T47D (cell line): ENCODE data around the gene RGS12.

Experiments used
- DNase-seq, 2 experiments: peaks; one replicate each; pipeline versions ENCODE4 v3.0.0 to v3.0.0-alpha.2; 2011 to 2012; ENCODE audit warnings: low read depth in 1 of 2, low spot score in 1 of 2
- JUND ChIP-seq: IDR thresholded peaks from 2 replicates; pipeline ENCODE4 v1.6.1; 2012; ENCODE audit warnings: low read depth
- in situ Hi-C: cut with HindIII; loops from 2 replicates; pipeline ENCODE4 v1.10.0; 2016; ENCODE audit warnings: low sequenced_read_pairs, low pct_unique_long_range_greater_than_20kb

Gene RGS12, protein sequence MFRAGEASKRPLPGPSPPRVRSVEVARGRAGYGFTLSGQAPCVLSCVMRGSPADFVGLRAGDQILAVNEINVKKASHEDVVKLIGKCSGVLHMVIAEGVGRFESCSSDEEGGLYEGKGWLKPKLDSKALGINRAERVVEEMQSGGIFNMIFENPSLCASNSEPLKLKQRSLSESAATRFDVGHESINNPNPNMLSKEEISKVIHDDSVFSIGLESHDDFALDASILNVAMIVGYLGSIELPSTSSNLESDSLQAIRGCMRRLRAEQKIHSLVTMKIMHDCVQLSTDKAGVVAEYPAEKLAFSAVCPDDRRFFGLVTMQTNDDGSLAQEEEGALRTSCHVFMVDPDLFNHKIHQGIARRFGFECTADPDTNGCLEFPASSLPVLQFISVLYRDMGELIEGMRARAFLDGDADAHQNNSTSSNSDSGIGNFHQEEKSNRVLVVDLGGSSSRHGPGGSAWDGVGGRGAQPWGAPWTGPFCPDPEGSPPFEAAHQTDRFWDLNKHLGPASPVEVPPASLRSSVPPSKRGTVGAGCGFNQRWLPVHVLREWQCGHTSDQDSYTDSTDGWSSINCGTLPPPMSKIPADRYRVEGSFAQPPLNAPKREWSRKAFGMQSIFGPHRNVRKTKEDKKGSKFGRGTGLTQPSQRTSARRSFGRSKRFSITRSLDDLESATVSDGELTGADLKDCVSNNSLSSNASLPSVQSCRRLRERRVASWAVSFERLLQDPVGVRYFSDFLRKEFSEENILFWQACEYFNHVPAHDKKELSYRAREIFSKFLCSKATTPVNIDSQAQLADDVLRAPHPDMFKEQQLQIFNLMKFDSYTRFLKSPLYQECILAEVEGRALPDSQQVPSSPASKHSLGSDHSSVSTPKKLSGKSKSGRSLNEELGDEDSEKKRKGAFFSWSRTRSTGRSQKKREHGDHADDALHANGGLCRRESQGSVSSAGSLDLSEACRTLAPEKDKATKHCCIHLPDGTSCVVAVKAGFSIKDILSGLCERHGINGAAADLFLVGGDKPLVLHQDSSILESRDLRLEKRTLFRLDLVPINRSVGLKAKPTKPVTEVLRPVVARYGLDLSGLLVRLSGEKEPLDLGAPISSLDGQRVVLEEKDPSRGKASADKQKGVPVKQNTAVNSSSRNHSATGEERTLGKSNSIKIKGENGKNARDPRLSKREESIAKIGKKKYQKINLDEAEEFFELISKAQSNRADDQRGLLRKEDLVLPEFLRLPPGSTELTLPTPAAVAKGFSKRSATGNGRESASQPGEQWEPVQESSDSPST (N-terminal part only)

DNA sequence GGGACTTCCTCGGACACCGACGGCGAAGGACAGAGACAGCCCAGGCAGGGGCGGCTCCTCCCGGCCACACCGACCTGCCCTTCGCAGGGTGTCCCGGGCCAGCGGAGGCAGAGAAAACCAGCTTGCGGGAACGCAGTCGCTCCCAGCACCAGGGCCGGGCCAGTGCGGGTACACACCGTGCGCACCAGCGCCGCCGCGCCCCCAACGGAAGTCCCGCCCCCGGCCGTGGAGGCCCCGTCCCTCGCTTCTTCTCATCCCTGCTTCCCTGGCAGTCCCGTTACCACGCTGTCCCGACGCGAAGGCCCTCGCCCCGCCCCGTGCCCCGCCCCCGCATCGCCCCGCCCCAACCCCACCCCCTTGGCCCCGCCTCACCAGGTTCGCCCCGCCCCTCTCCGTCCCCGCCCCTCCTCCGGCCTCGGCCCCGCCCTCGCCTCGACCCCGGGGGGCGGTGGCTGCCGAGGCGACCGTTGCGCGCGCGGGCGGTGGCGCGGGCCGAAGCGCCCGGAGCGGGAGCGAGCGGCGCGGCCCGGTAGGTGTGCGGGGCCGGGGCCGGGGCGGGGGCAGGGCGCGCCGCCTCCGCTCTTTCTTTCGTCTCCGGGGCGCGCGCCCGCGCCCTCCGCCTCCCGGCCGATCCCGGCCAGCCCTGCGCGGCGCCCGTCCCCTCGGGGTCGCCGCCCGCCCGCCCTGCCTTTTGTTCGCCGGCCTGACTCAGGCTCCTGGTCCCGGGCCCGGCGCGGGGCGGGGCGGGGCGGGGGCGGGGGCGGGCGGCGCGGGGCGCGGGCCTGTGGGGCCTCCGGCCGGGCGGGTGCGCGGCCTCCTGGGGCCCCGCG is at the start of gene RGS12:
RGS12 (plus strand) TSS at position 451 of the 830 bp plus-strand sequence. CDS start 23,150 bp downstream, outside the sequence.
- in situ Hi-C loops: no loop called here

DNA sequence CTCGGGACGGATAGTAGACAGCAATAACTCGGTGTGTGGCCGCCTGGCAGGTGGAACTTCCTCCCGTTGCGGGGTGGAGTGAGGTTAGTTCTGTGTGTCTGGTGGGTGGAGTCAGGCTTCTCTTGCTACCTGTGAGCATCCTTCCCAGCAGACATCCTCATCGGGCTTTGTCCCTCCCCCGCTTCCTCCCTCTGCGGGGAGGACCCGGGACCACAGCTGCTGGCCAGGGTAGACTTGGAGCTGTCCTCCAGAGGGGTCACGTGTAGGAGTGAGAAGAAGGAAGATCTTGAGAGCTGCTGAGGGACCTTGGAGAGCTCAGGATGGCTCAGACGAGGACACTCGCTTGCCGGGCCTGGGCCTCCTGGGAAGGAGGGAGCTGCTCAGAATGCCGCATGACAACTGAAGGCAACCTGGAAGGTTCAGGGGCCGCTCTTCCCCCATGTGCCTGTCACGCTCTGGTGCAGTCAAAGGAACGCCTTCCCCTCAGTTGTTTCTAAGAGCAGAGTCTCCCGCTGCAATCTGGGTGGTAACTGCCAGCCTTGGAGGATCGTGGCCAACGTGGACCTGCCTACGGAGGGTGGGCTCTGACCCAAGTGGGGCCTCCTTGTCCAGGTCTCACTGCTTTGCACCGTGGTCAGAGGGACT is 49.6 kb upstream of the RGS12 start:
- no peak for DNase-seq
- no peak for TF ChIP-seq JUND
- in situ Hi-C loops: no loop called here

More for the DNA sequence above, at the start of gene RGS12:
- peak; percentile 96 to 99 for DNase-seq
- TF ChIP-seq JUND: no peak

DNA sequence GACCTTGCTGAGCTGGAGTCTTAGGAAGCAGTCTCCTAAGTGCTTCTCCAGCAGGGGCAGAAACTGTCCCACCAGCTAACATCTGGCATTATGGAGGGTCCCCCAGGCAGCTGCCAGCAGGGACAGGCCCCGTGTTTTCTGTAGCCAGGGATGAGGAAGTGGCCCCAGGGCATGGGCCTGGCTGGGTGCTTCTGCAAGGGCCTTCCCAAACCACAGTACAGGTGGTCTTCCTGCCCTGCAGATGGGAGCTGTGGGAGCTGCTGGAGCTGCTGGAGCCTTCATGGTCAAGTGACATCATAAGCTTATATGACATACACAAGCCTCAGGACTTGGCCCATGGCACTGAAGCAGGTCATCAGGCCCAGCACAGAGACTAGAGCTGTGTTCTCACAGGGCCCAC is 48.8 kb upstream of the RGS12 start:
- no peak for TF ChIP-seq JUND
- DNase-seq: no peak
- in situ Hi-C loops: no loop called here

DNA sequence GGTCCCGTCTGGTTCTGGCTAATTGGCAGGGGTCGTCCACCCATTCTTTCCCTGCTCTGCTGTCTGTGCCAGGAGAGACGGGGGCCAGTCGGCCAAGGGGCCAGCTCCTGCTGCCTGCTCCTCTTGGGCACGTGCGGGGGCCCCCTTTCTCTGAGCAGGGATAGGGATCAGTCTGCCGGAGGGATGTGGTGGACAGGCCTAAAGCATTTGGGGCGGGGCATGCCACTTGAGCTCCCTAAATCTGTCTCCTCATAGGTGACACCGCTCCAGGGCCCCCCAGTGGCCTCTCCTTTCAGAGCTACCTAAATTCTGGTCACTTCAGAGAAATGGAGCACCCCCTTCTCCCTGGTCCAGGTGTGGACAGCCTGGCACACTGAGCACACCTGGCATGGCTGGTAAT is 48.1 kb upstream of the RGS12 start:
- DNase-seq: no peak
- in situ Hi-C loops: no loop called here
- no peak for TF ChIP-seq JUND

DNA sequence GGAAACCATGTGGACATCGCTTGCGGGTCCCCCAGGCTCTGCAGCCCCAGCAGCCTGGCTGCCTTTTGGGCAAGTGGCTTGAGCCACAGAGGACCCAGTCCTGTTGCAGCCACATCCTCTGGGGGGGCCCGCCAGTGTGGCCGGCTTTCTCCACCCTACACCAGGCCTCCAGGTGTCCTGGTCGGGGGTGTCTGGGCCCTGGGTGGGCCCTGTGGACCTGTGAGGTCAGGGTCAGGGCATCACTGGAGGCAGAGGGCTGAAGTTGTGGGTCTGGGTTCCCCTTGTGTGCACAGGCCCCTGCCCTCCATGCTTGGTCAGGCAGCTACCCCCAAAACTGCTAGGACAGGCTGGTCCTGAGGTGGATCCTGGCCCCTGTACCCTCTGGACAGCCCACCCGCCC is 47.1 kb upstream of the RGS12 start:
- no peak for TF ChIP-seq JUND
- no peak for DNase-seq

DNA sequence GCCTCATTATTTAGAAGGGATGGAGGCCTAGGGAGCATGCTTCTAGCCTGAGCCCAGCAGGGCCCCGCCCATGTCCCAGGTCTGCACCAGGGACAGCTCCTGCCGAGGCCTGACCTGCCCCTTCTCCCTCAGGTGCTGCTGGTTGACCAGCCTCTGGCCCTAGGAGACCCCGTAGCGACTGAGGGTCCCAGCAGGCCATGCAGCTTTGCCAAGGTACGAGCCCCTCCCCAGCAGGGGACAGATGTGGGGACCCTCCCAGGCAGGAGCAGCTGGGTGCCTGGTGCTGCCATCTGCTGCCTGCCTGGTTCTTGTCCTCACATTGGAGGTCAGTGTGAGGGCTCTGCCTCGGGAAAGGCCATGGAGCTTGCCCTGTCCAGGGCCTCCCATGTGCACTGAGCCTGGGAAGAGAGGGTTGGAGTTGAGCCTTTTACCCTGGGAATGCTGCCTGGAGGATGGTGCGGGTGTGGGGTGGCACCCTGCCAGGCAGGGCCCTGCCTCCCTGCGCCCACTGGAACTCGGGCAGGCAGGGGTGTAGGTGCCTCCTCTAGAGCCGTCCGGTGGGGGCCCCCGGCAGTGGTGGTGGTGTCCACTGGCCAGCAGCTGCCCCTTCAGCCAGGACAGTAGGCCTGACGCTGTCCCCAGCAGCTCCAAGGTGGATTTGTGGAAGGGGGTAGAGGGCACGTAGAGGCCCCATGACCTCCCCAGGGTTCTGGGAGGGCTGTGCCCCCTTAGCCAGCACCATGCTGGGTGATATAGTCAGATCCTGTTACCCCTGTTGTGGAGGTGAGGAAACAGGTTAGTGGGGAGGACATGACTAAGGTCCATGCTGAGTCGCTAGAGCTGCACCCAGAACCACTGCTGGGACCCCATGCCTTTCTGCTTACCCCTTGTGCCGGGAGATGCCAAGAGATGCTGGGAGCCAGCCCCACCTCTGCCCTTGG is 46.1 kb upstream of the RGS12 start:
- DNase-seq: peak in 1 of 2 experiments; percentile 12
- no peak for TF ChIP-seq JUND
- in situ Hi-C loops: no loop called here

More for the DNA sequence above, 47.1 kb upstream of the RGS12 start:
- in situ Hi-C loops: no loop called here

DNA sequence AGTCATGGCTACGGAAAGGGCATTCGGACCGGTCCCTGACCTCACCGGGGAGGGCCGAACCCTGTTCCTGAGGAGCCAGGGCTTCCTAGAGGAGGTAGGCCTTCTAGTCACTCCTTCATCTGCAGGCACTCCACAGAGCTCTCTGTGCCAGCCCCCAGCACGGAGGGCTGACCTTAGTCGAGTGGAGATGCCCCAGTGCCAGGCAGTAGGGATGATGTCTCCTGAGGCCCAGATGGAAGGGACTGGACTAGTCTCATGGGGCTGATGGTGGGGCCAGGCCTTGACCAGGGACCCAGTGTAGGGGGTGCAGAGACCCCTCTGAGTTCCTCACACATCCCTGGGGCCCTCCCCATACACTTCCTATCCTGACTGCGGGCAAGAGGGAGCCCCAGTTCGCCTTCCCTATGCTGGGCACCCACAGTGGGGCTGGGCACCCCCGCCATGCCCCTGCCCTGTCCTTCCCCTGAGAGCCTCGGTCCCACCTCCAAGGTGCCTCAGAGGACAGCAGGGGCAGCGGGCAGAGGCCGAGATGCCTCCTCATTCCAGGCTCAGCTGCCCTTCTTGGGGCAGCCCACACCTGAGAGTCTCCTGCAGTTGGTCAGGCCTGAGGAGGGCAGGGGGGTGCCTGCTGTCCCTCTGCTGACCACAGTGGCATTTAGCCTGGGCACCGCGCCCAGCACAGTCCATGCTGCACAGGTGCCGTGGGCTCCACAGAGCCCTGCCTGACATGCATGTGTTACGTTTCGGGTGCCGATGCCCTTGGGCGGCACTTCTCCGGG is 45.2 kb upstream of the RGS12 start:
- in situ Hi-C loops: no loop called here
- no peak for DNase-seq

DNA sequence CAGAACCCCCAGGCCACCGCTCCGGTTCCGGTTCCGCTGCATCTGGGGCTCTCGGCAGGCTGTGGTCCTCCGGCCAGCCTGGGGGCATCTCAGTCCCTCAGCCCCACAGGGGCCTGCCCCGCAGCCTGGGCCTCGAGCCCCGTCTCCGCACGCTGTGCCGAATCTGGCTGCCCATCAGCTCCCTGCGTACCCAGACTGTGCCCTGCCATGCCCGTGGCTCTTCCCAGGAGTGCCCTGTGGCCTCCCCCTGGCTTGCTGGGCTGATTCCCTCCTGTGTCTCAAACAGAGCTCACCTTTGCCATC is 44.7 kb upstream of the RGS12 start:
- no peak for TF ChIP-seq JUND
- no peak for DNase-seq
- in situ Hi-C loops: no loop called here

More for the DNA sequence above, 45.2 kb upstream of the RGS12 start:
- no peak for TF ChIP-seq JUND

DNA sequence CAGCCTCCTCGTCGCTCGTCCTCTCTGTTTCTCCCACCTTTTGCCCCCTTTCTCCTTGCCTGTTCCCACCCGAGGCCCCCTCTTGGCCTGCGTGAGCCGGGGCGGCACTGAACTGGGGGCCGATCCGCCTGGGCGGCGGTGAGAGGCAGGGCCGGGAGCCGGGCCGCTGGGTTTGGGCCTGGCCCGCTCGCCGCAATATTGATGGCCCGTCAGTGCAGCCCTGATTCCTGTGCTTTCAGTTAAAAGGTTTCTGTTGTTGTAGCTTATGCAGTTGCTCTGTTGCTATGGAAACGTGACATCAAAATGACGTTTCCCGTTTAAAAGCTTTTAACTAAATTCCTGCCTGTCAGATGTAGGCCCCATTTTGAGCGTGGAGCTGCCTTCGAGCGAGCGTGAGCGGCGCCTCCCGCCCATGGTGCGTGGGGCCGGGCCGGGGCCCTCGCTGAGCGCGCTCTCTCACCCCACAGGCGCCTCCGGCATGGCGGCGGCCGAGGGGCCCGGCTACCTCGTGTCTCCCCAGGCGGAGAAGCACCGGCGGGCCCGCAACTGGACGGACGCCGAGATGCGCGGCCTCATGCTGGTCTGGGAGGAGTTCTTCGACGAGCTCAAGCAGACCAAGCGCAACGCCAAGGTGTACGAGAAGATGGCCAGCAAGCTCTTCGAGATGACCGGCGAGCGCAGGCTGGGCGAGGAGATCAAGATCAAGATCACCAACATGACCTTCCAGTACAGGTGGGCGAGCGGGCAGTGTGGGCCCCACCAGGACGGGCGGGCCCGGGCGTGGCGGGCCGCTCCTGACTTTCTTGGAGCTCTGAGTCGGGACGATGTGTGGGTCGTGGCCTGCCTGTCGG is 43.8 kb upstream of the RGS12 start, which contains the start of gene MSANTD1:
MSANTD1 (plus strand) TSS at position 349 of the 851 bp plus-strand sequence; CDS start at position 413, 64 bp downstream.
- in situ Hi-C loops: no loop called here
- no peak for DNase-seq
- no peak for TF ChIP-seq JUND
